Cardiac fibroblast (primary cell): ENCODE measurements around the gene POLE3.

Source experiments
- DNase-seq, 2 donors: peaks; one replicate each; pipeline versions ENCODE4 v3.0.0 to v3.0.0-alpha.2; 2010; ENCODE audit warnings: low read depth in 2 of 2
- H3K4me3 ChIP-seq, 2 donors: replicated peaks in 1 of 2; 1 replicate in 1 of 2; 2 replicates in 1 of 2; pipeline ENCODE4 v1.5.1; 2011; ENCODE audit warnings: low read depth in 2 of 2, low read length in 2 of 2, mild to moderate bottlenecking in 2 of 2, moderate library complexity in 1 of 2
- TF ChIP-seq, protein P1 (sequence below): IDR thresholded peaks from one replicate; pipeline ENCODE4 v1.5.1; 2011; ENCODE audit warnings: low read depth, mild to moderate bottlenecking, low read length, inconsistent platforms

Gene POLE3

DNA sequence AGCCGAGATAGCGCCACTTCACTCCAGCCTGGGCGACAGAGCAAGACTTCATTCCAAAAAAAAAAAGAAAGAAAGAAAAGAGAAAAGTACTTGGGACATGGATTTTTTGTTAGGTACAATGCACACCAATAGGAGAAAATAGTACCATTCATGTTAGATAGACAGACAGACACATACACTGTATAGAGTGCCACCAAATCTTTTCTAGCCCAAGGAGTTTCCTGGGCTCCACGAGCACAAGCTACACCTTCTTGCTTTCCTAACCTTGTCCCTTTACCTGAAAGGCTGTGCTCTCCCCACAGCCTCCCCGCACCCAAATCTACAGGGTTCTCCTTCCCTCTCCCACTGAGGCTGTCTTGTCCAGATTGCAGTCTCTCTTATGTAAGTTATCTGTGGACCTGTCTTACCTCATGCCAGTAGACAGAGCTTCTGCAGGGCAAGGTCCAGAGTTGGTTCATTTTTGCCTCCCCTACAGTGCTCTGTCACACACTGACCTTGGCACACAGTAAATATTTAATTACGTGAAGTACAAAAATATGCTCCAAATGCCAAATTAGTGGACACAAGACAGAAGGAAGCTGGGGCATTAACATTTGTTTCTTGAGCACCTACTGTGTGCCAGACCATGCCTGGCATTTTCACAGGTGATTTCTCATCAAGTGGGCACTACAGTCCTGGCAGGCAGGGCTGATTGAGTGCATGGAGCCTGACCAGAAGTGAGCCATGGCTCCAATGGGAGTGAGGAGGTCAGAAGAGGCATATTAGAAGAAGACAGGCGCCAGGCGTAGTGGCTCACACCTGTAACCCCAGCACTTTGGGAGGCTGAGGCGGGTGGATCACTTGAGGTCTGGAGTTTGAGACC, 15.2 kb downstream of the POLE3 start:
- DNase-seq, result no peak
- TF ChIP-seq, protein P1, sequence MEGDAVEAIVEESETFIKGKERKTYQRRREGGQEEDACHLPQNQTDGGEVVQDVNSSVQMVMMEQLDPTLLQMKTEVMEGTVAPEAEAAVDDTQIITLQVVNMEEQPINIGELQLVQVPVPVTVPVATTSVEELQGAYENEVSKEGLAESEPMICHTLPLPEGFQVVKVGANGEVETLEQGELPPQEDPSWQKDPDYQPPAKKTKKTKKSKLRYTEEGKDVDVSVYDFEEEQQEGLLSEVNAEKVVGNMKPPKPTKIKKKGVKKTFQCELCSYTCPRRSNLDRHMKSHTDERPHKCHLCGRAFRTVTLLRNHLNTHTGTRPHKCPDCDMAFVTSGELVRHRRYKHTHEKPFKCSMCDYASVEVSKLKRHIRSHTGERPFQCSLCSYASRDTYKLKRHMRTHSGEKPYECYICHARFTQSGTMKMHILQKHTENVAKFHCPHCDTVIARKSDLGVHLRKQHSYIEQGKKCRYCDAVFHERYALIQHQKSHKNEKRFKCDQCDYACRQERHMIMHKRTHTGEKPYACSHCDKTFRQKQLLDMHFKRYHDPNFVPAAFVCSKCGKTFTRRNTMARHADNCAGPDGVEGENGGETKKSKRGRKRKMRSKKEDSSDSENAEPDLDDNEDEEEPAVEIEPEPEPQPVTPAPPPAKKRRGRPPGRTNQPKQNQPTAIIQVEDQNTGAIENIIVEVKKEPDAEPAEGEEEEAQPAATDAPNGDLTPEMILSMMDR, result no peak
- no peak overlapping the region for H3K4me3 ChIP-seq

GRCh38 chr9:113393281-113393680, 17.2 kb downstream of the POLE3 start:
- no peak overlapping the region for H3K4me3 ChIP-seq
- TF ChIP-seq, protein P1, result no peak
- DNase-seq, result no peak

DNA sequence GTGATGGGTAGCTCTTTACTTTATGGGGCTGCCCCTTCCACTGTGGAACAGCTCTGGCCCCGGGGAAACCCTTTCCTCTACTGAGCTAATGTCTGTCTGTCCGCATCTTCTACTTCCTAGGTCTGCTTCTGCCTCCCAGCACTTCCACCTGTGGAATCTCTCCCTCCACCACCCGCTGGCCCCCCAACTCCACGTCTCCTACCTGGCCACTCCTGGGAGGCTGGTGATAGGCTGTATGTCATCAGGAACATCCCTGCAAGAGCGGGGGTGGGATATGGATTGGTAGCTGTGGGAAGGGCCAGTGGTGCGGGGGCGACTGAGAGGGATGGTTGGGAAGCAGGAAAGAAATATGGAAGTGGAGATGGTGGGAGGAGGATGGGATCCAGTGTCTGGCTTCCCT, 18.6 kb downstream of the POLE3 start:
- TF ChIP-seq, protein P1, result no peak
- no peak overlapping the region for H3K4me3 ChIP-seq
- DNase-seq, result no peak

DNA sequence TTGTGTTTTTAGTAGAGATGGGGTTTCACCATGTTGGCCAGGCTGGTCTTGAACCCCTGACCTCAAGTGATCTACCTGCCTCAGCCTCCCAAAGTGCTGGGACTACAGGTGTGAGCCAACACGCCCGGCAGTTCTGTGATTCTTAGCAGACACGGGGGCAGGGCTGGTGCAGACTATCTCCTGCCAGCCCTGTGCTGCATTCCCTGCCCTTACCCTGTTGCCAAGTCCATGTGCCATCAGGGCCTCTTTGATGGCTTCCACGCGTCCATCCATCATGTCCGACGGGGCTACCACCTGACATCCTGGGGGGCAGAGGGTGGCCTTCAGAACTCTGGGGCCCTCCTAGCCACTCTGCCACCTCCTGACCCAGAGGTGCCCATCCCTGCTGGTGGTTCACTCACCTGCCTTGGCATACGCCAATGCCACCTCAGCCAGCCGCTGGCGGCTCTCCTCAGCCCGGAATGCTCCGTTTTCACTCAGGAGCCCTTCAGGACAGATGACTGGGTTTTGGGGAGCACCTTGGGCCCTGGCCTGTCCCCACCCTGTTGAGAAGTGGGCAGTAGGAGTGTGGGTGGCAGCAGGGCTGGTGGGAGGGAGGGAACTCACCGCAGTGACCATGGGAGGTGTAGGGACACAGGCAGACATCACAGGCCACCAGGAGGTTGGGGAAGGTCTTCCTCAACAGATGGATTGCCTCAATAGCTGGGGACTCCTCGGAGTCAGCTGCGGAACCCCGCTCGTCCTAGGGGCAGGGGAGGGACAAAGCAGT, 20.1 kb downstream of the POLE3 start:
- H3K4me3 ChIP-seq, result no peak overlapping the region
- TF ChIP-seq, protein P1, result no peak

GRCh38 chr9:113389451-113389850, 21.0 kb downstream of the POLE3 start:
- DNase-seq, result no peak
- TF ChIP-seq, protein P1, result no peak
- no peak overlapping the region for H3K4me3 ChIP-seq

More for the DNA sequence above, 20.1 kb downstream of the POLE3 start:
- DNase-seq, result no peak

- no peak overlapping the region for H3K4me3 ChIP-seq
- TF ChIP-seq, protein P1, result no peak
- DNase-seq, result no peak
Measured at GRCh38 chr9:113388833-113389232, 21.6 kb downstream of the POLE3 start.
